HG02970 (cell line): ENCODE data around the gene RABGAP1L.
"Not testable (repeated sequence)": the region's sequence is repeated elsewhere in the genome, so short reads cannot be mapped to it uniquely, and the experiment has no call there.

Experiments used
- ATAC-seq: cut with Tn5 transposase; IDR thresholded peaks from one replicate; pipeline ENCODE4 v1.9.1; 2021; ENCODE audit warnings: mild to moderate bottlenecking, moderate library complexity, moderate number of reproducible peaks; ENCODE audit not compliant: unreplicated experiment, low FRiP score

Gene RABGAP1L

GRCh38 chr1:174777262-174777661 is 617.9 kb downstream of the RABGAP1L start:
- no peak for ATAC-seq

GRCh38 chr1:174785510-174785909 is 626.2 kb downstream of the RABGAP1L start:
- ATAC-seq, result no peak

- no peak for ATAC-seq
Measured at GRCh38 chr1:174786358-174786757, 627.0 kb downstream of the RABGAP1L start.

- ATAC-seq, result no peak
Measured at GRCh38 chr1:174786760-174787159, 627.4 kb downstream of the RABGAP1L start.

GRCh38 chr1:174788981-174789380 is 629.7 kb downstream of the RABGAP1L start:
- ATAC-seq, result no peak

GRCh38 chr1:174789399-174789798 is 630.1 kb downstream of the RABGAP1L start:
- ATAC-seq, result peak; percentile 57

GRCh38 chr1:174791863-174792262 is 632.5 kb downstream of the RABGAP1L start:
- ATAC-seq, result no peak

- no peak for ATAC-seq
Measured at GRCh38 chr1:174794861-174795260, 635.5 kb downstream of the RABGAP1L start.

GRCh38 chr1:174795806-174796205 is 636.5 kb downstream of the RABGAP1L start:
- ATAC-seq, result no peak

- no peak for ATAC-seq
Measured at GRCh38 chr1:174797398-174797797, 638.1 kb downstream of the RABGAP1L start.

- ATAC-seq, result no peak
Measured at GRCh38 chr1:174799136-174799479, 639.8 kb downstream of the RABGAP1L start.

- ATAC-seq, result no peak
Measured at GRCh38 chr1:174800216-174800851, 641.0 kb downstream of the RABGAP1L start.

- ATAC-seq, result no peak
Measured at GRCh38 chr1:174800876-174801275, 641.6 kb downstream of the RABGAP1L start.

GRCh38 chr1:174809755-174810280 is 650.5 kb downstream of the RABGAP1L start:
- ATAC-seq, result no peak

GRCh38 chr1:174812016-174812415 is 652.7 kb downstream of the RABGAP1L start:
- ATAC-seq, result no peak

GRCh38 chr1:174812656-174813055 is 653.3 kb downstream of the RABGAP1L start:
- ATAC-seq, result no peak

- ATAC-seq, result no peak
Measured at GRCh38 chr1:174815036-174815435, 655.7 kb downstream of the RABGAP1L start.

- ATAC-seq, result no peak
Measured at GRCh38 chr1:174815474-174815908, 656.2 kb downstream of the RABGAP1L start.

- ATAC-seq, result not testable (repeated sequence)
Measured at GRCh38 chr1:174816621-174817020, 657.3 kb downstream of the RABGAP1L start.

GRCh38 chr1:174818014-174818616 is 658.8 kb downstream of the RABGAP1L start:
- no peak for ATAC-seq

- no peak for ATAC-seq
Measured at GRCh38 chr1:174818951-174819350, 659.6 kb downstream of the RABGAP1L start.

- no peak for ATAC-seq
Measured at GRCh38 chr1:174819596-174819995, 660.3 kb downstream of the RABGAP1L start.
